Vagina (tissue), 2 donors: ENCODE data around the gene PPP1R13B. TPM values are rescaled to one million over a fixed set of nuclear protein-coding genes. Genes with fewer than 3 reads are reported as not detected.
"Not testable (repeated sequence)": the region's sequence is repeated elsewhere in the genome, so short reads cannot be mapped to it uniquely, and the experiment has no call there.

Experiments used
- DNase-seq, 2 donors: peaks; one replicate each; pipeline ENCODE4 v3.0.0-alpha.2; 2017; ENCODE audit errors: extremely low spot score in 2 of 2
- H3K27ac ChIP-seq: fragments of 200-600 bp; sonication (generic); one replicate; pipeline ENCODE4 v1.5.1; 2019
- H3K27me3 ChIP-seq: fragments of 200-600 bp; sonication (generic); one replicate; pipeline ENCODE4 v1.5.1; 2019
- H3K36me3 ChIP-seq, 2 donors: fragments of 200-600 bp; sonication (generic); one replicate each; pipeline ENCODE4 v1.5.1; 2017 to 2019
- H3K4me1 ChIP-seq: fragments of 200-600 bp; sonication (generic); one replicate; pipeline ENCODE4 v1.5.1; 2019
- H3K4me3 ChIP-seq, 2 donors: fragments of 200-600 bp; sonication (generic); 1 replicate in 1 of 2; 2 replicates in 1 of 2; pipeline ENCODE4 v1.5.1; 2016 to 2019
- H3K9me3 ChIP-seq: fragments of 200-600 bp; sonication (generic); one replicate; pipeline ENCODE4 v1.5.1; 2019
- CTCF ChIP-seq, 3 experiments: fragments of 450-650 bp in 2 of 3; fragments of 200-600 bp in 1 of 3; sonication (generic) in 1 of 3; IDR thresholded peaks; one replicate each; pipeline ENCODE4 v1.5.1; 2017 to 2019; ENCODE audit warnings: antibody characterized with exemption in 3 of 3, mild to moderate bottlenecking in 2 of 3, moderate library complexity in 2 of 3
- POLR2A ChIP-seq, 2 donors: fragments of 450-650 bp; IDR thresholded peaks; one replicate each; pipeline ENCODE4 v1.6.1; 2017; ENCODE audit warnings: antibody characterized with exemption in 2 of 2, mild to moderate bottlenecking in 2 of 2, moderate library complexity in 2 of 2
- POLR2AphosphoS5 ChIP-seq, 2 donors: sonication (generic); formaldehyde crosslinking; IDR thresholded peaks; one replicate each; pipeline ENCODE4 v1.9.0; 2017; ENCODE audit warnings: antibody characterized with exemption in 2 of 2, mild to moderate bottlenecking in 2 of 2, low read depth in 1 of 2; ENCODE audit not compliant: insufficient read depth in 1 of 2
- intact Hi-C: fragments of 100-400 bp; cut with DNase I; formaldehyde crosslinking; loops from one replicate; pipeline ENCODE4 v1.15.1; 2023
- total RNA-seq: library from RNA; depleted of rRNA; stranded (reverse); fragments of >200 nt; gene quantifications from one replicate; pipeline ENCODE4 v1.2.3, GENCODE V29; 2016

PPP1R13B gene
- total RNA-seq, 1 donor from 2014 or later = 34.1 TPM

- H3K4me1 ChIP-seq = peaks cover 4% of the 10 kb centered on the region
- TF ChIP-seq POLR2AphosphoS5 (IDR thresholded peaks at IDR 0.05; ENCODE audit: insufficient read depth in 1 of 2, low read depth in 1 of 2) (no peak), CTCF (IDR thresholded peaks at IDR 0.05) (no peak), POLR2A (IDR thresholded peaks at IDR 0.05) (no peak)
- H3K4me3 ChIP-seq = no peak overlapping the region
- H3K36me3 ChIP-seq = no peaks in the 10 kb centered on the region
- no peak overlapping the region for H3K27ac ChIP-seq
- no peak for DNase-seq
- H3K9me3 ChIP-seq = no peaks in the 10 kb centered on the region
- intact Hi-C loops = loop anchor here (10.0 kb wide), 1 partner anchor 87 kb away; no protein-coding TSS in a partner anchor
- no peaks in the 10 kb centered on the region for H3K27me3 ChIP-seq
Observed at GRCh38 chr14:103891667-103892215, 44.4 kb upstream of the PPP1R13B start.

GRCh38 chr14:103890821-103891666 is 43.7 kb upstream of the PPP1R13B start:
- H3K9me3 ChIP-seq = no peaks in the 10 kb centered on the region
- peaks cover 4% of the 10 kb centered on the region for H3K4me1 ChIP-seq
- no peaks in the 10 kb centered on the region for H3K36me3 ChIP-seq
- intact Hi-C loops = loop anchor here (10.0 kb wide), 1 partner anchor 86 kb away; no protein-coding TSS in a partner anchor
- no peaks in the 10 kb centered on the region for H3K27me3 ChIP-seq
- no peak for DNase-seq
- no peak overlapping the region for H3K4me3 ChIP-seq
- no peak overlapping the region for H3K27ac ChIP-seq
- no peak for TF ChIP-seq POLR2AphosphoS5 (IDR thresholded peaks at IDR 0.05; ENCODE audit: insufficient read depth in 1 of 2, low read depth in 1 of 2)
- no peak for TF ChIP-seq POLR2A (IDR thresholded peaks at IDR 0.05)
- TF ChIP-seq CTCF (IDR thresholded peaks at IDR 0.05) = no peak

- H3K27me3 ChIP-seq = no peaks in the 10 kb centered on the region
- H3K9me3 ChIP-seq = no peaks in the 10 kb centered on the region
- H3K27ac ChIP-seq = no peak overlapping the region
- intact Hi-C loops = loop anchor here (10.0 kb wide), 1 partner anchor 85 kb away; no protein-coding TSS in a partner anchor
- TF ChIP-seq CTCF (IDR thresholded peaks at IDR 0.05) (no peak), POLR2AphosphoS5 (IDR thresholded peaks at IDR 0.05; ENCODE audit: insufficient read depth in 1 of 2, low read depth in 1 of 2) (no peak), POLR2A (IDR thresholded peaks at IDR 0.05) (no peak)
- H3K4me1 ChIP-seq = peaks cover 4% of the 10 kb centered on the region
- DNase-seq = no peak
- no peaks in the 10 kb centered on the region for H3K36me3 ChIP-seq
- no peak overlapping the region for H3K4me3 ChIP-seq
Observed at GRCh38 chr14:103890052-103890371, 42.6 kb upstream of the PPP1R13B start.

- no peaks in the 10 kb centered on the region for H3K36me3 ChIP-seq
- no peaks in the 10 kb centered on the region for H3K27me3 ChIP-seq
- peaks cover 4% of the 10 kb centered on the region for H3K4me1 ChIP-seq
- intact Hi-C loops = loop anchor here (10.0 kb wide), 2 partner anchors 65 to 85 kb away; no protein-coding TSS in a partner anchor
- no peaks in the 10 kb centered on the region for H3K9me3 ChIP-seq
- no peak overlapping the region for H3K4me3 ChIP-seq
- TF ChIP-seq POLR2A (IDR thresholded peaks at IDR 0.05) = no peak
- TF ChIP-seq CTCF (IDR thresholded peaks at IDR 0.05) = no peak
- no peak for TF ChIP-seq POLR2AphosphoS5 (IDR thresholded peaks at IDR 0.05; ENCODE audit: insufficient read depth in 1 of 2, low read depth in 1 of 2)
- DNase-seq = no peak
- H3K27ac ChIP-seq = no peak overlapping the region
Observed at GRCh38 chr14:103889313-103890051, 42.1 kb upstream of the PPP1R13B start.

GRCh38 chr14:103889002-103889312 is 41.6 kb upstream of the PPP1R13B start:
- not testable (repeated sequence) for H3K36me3 ChIP-seq, DNase-seq, H3K27me3 ChIP-seq, H3K4me1 ChIP-seq, H3K9me3 ChIP-seq, H3K4me3 ChIP-seq, H3K27ac ChIP-seq
- intact Hi-C loops = loop anchor here (10.0 kb wide), 1 partner anchor 64 kb away; no protein-coding TSS in a partner anchor
